B cell (primary cell): ENCODE measurements around the gene PROB1. TPM values are rescaled to one million over a fixed set of nuclear protein-coding genes. Genes with fewer than 3 reads are reported as not detected.

Experiments
- ATAC-seq: fragments of 200-7000 bp; cut with Tn5 transposase; one replicate; pipeline ENCODE4 v1.10.0; 2021; ENCODE audit warnings: low read depth, mild to moderate bottlenecking, moderate number of reproducible peaks, moderate library complexity
- CTCF ChIA-PET: fragments of 350-600 bp; sonication (Branson Sonifier 250); formaldehyde crosslinking; loops from one replicate; lab custom pipeline; 2021; ENCODE audit warnings: antibody characterized with exemption, inconsistent platforms; lab: Charles Lee
- POLR2A ChIA-PET: fragments of 350-600 bp; sonication (Branson Sonifier 250); formaldehyde crosslinking; loops from one replicate; lab custom pipeline; 2021; ENCODE audit warnings: antibody characterized with exemption; lab: Charles Lee
- DNase-seq: peaks from one replicate; pipeline ENCODE4 v3.0.0; 2013
- H2AFZ ChIP-seq: 2 replicates; pipeline ENCODE4 v1.6.1; 2012; ENCODE audit warnings: mild to moderate bottlenecking, low read depth, low read length; ENCODE audit not compliant: insufficient read depth, poor library complexity, severe bottlenecking
- H3K27ac ChIP-seq, 2 donors: 1 replicate in 1 of 2; 2 replicates in 1 of 2; pipeline ENCODE4 v1.5.1; 2012 to 2013; ENCODE audit warnings: low read length in 2 of 2, mild to moderate bottlenecking in 2 of 2, moderate library complexity in 1 of 2
- H3K27me3 ChIP-seq, 4 experiments: fragments of 200-600 bp in 1 of 4; sonication (generic) in 1 of 4; replicated peaks in 1 of 4; 1 replicate in 2 of 4; 2 replicates in 2 of 4; pipeline versions ENCODE4 v1.6.1 to v1.7.0; 2013 to 2016; ENCODE audit warnings: low read length in 3 of 4, mild to moderate bottlenecking in 2 of 4, mixed read lengths in 1 of 4, moderate library complexity in 1 of 4; ENCODE audit not compliant: insufficient read depth in 4 of 4, control insufficient read depth in 3 of 4; ENCODE audit errors: control extremely low read depth in 1 of 4
- H3K36me3 ChIP-seq, 2 experiments: replicated peaks in 1 of 2; 1 replicate in 1 of 2; 2 replicates in 1 of 2; pipeline versions ENCODE4 v1.6.1 to v1.7.1; 2013; ENCODE audit warnings: low read length in 1 of 2; ENCODE audit not compliant: insufficient read depth in 2 of 2, control insufficient read depth in 1 of 2; ENCODE audit errors: control extremely low read depth in 1 of 2, extremely low read depth in 1 of 2
- H3K4me1 ChIP-seq, 2 donors: fragments of 200-600 bp in 1 of 2; sonication (generic) in 1 of 2; 1 replicate in 1 of 2; 2 replicates in 1 of 2; pipeline versions ENCODE4 v1.5.1 to v1.6.1; 2013 to 2017; ENCODE audit warnings: low read length in 2 of 2; ENCODE audit not compliant: control insufficient read depth in 2 of 2, insufficient read depth in 2 of 2
- H3K4me2 ChIP-seq: replicated peaks from 2 replicates; pipeline ENCODE3; 2012; ENCODE audit warnings: mild to moderate bottlenecking, low read depth, low read length; ENCODE audit not compliant: poor library complexity, severe bottlenecking
- H3K4me3 ChIP-seq, 5 experiments: fragments of 200-600 bp in 1 of 5; sonication (generic) in 1 of 5; 1 replicate in 3 of 5; 2 replicates in 2 of 5; pipeline versions ENCODE4 v1.5.1 to v1.7.0; 2011 to 2016; ENCODE audit warnings: low read length in 4 of 5, mild to moderate bottlenecking in 4 of 5, low read depth in 2 of 5, control low read depth in 1 of 5, moderate library complexity in 1 of 5; ENCODE audit not compliant: insufficient read depth in 1 of 5; ENCODE audit errors: control extremely low read depth in 1 of 5, extremely low read depth in 1 of 5
- H3K79me2 ChIP-seq: fragments of 200-600 bp; sonication (generic); one replicate; pipeline ENCODE4 v1.6.0; 2016; ENCODE audit warnings: low read length; ENCODE audit not compliant: control insufficient read depth, insufficient read depth
- H3K9ac ChIP-seq: fragments of 200-600 bp; sonication (generic); 2 replicates; pipeline ENCODE4 v1.6.1; 2017; ENCODE audit warnings: mild to moderate bottlenecking, low read length, moderate library complexity
- H3K9me3 ChIP-seq, 3 donors: one replicate each; pipeline versions ENCODE4 v1.6.1 to v1.7.1; 2013; ENCODE audit warnings: low read length in 2 of 3; ENCODE audit not compliant: control insufficient read depth in 2 of 3, insufficient read depth in 1 of 3; ENCODE audit errors: control extremely low read depth in 1 of 3
- H4K20me1 ChIP-seq: 2 replicates; pipeline ENCODE4 v1.6.0; 2012; ENCODE audit warnings: mild to moderate bottlenecking, low read length; ENCODE audit not compliant: insufficient read depth, control insufficient read depth, poor library complexity, severe bottlenecking
- H3K27ac Mint-ChIP-seq: one replicate; pipeline ENCODE4 v1.8.0; 2021; ENCODE audit warnings: mixed read lengths
- H3K27me3 Mint-ChIP-seq: one replicate; pipeline ENCODE4 v1.8.0; 2021; ENCODE audit warnings: mixed read lengths
- H3K4me1 Mint-ChIP-seq: one replicate; pipeline ENCODE4 v1.8.0; 2021; ENCODE audit warnings: mixed read lengths
- H3K4me3 Mint-ChIP-seq: one replicate; pipeline ENCODE4 v1.8.0; 2021; ENCODE audit warnings: mixed read lengths
- H3K9me3 Mint-ChIP-seq: one replicate; pipeline ENCODE4 v1.8.0; 2022; ENCODE audit warnings: mixed read lengths; ENCODE audit not compliant: insufficient read depth
- CTCF ChIP-seq: fragments of 200-600 bp; IDR thresholded peaks from one replicate; pipeline ENCODE4 v1.8.0; 2022; ENCODE audit warnings: antibody characterized with exemption, mild to moderate bottlenecking
- EZH2 ChIP-seq: IDR thresholded peaks from 2 replicates; pipeline ENCODE4 v1.6.1; 2012; ENCODE audit warnings: borderline replicate concordance, low read depth, mild to moderate bottlenecking, moderate library complexity, low read length; ENCODE audit not compliant: insufficient read depth, poor library complexity, severe bottlenecking
- WGBS: methylation state at CpG from one replicate; pipeline ENCODE4 v1.1.5; 2013; ENCODE audit warnings: missing lambda C conversion rate; ENCODE audit not compliant: insufficient coverage; 5-methylcytosine and 5-hydroxymethylcytosine counted together
- intact Hi-C: fragments of 100-400 bp; cut with micrococcal nuclease; formaldehyde crosslinking; loops from one replicate; pipeline ENCODE4 v1.10.0; 2022
- polyA plus RNA-seq: library from polyadenylated mRNA; depleted of rRNA; stranded (reverse); fragments of >200 nt; gene quantifications from 2 replicates; pipeline ENCODE4 v1.2.3, GENCODE V29; 2012
- total RNA-seq, 2 donors: library from RNA; stranded (reverse); fragments of 120-200 nt in 1 of 2; gene quantifications; 1 replicate in 1 of 2; 2 replicates in 1 of 2; pipeline versions ENCODE4 v1.2.3 to v1.2.4, GENCODE V29; 2013 to 2022

The PROB1 gene
- total and polyA plus RNA-seq, 2 donors (not counting 1 experiment from before 2014, with no cell fraction given): 1.2 to 3.7 TPM

GRCh38 chr5:139397921-139398320 is 3.0 kb upstream of the PROB1 start:
- Histone ChIP-seq H3K4me2 (no peak overlapping the region), H2AFZ (no peak overlapping the region), H3K4me1 (peaks cover 6 to 18% of the 10 kb centered on the region in 2 donors), H3K27ac (no peak overlapping the region), H3K9me3 (no peaks in the 10 kb centered on the region), H4K20me1 (peaks cover 7% of the 10 kb centered on the region), H3K79me2 (peaks cover 8% of the 10 kb centered on the region), H3K9ac (no peak overlapping the region), H3K4me3 (no peak overlapping the region), H3K27me3 (no peaks in the 10 kb centered on the region), H3K36me3 (no peaks in the 10 kb centered on the region)
- POLR2A ChIA-PET: no interaction called here
- CTCF ChIA-PET: no interaction called here
- no peak overlapping the region for H3K4me3 Mint-ChIP-seq
- TF ChIP-seq EZH2 (no peak), CTCF (no peak)
- H3K27ac Mint-ChIP-seq: no peak overlapping the region
- H3K4me1 Mint-ChIP-seq: peaks cover 8% of the 10 kb centered on the region
- DNase-seq: no peak
- intact Hi-C loops: no loop called here
- H3K27me3 Mint-ChIP-seq: no peaks in the 10 kb centered on the region
- 80% methylated on average over 1 of the region's 6 CpGs for WGBS
- H3K9me3 Mint-ChIP-seq: no peaks in the 10 kb centered on the region
- ATAC-seq: no peak

- H3K4me1 Mint-ChIP-seq: peaks cover 9% of the 10 kb centered on the region
- Histone ChIP-seq H3K4me1 (peaks cover 10 to 24% of the 10 kb centered on the region in 2 donors), H3K27me3 (no peaks in the 10 kb centered on the region), H3K4me2 (no peak overlapping the region), H3K36me3 (no peaks in the 10 kb centered on the region), H2AFZ (no peak overlapping the region), H3K79me2 (peaks cover 8% of the 10 kb centered on the region), H3K9me3 (no peaks in the 10 kb centered on the region), H3K9ac (no peak overlapping the region), H3K4me3 (no peak overlapping the region), H3K27ac (no peak overlapping the region), H4K20me1 (peaks cover 7% of the 10 kb centered on the region)
- no peak overlapping the region for H3K4me3 Mint-ChIP-seq
- intact Hi-C loops: no loop called here
- CTCF ChIA-PET: interaction anchor here (1.5 kb wide), 1 partner anchor 14 kb away, joined by 3 read pairs; no protein-coding TSS in a partner anchor
- DNase-seq (no peak), ATAC-seq (no peak)
- H3K9me3 Mint-ChIP-seq: no peaks in the 10 kb centered on the region
- no peak overlapping the region for H3K27ac Mint-ChIP-seq
- 98% methylated on average over 6 of the region's 8 CpGs for WGBS
- H3K27me3 Mint-ChIP-seq: no peaks in the 10 kb centered on the region
- POLR2A ChIA-PET: interaction anchor here (0.7 to 1.6 kb wide), 2 partner anchors 55 to 103 kb away, joined by 3 to 4 read pairs; partner anchors contain the start of genes MATR3 and PAIP2
- TF ChIP-seq CTCF: no peak
- TF ChIP-seq EZH2: no peak
Observed at GRCh38 chr5:139396691-139397090, 1.8 kb upstream of the PROB1 start.
